Stimulated activated naive CD8-positive, alpha-beta T cell treated with anti-CD3 and anti-CD28 coated beads, Interleukin-15, Interleukin-2, amounts not matched to agents 100 ng/mL and 50 ng/mL, for 24 hours (primary cell): ENCODE measurements around the gene SKIDA1.
"Not testable (repeated sequence)": the region's sequence is repeated elsewhere in the genome, so short reads cannot be mapped to it uniquely, and the experiment has no call there.

Experiments used
- H3K27ac Mint-ChIP-seq: one replicate; pipeline ENCODE4 v1.8.0; 2021; ENCODE audit warnings: mild to moderate bottlenecking, mixed read lengths
- H3K27me3 Mint-ChIP-seq: one replicate; pipeline ENCODE4 v1.8.0; 2021; ENCODE audit warnings: mixed read lengths
- H3K36me3 Mint-ChIP-seq: one replicate; pipeline ENCODE4 v1.8.0; 2021; ENCODE audit warnings: low read depth, mixed read lengths
- H3K4me1 Mint-ChIP-seq: one replicate; pipeline ENCODE4 v1.8.0; 2021; ENCODE audit warnings: low read depth, mixed read lengths
- H3K4me3 Mint-ChIP-seq: one replicate; pipeline ENCODE4 v1.8.0; 2021; ENCODE audit warnings: mild to moderate bottlenecking, mixed read lengths
- H3K9me3 Mint-ChIP-seq: one replicate; pipeline ENCODE4 v1.8.0; 2021; ENCODE audit warnings: mixed read lengths

Gene SKIDA1

DNA sequence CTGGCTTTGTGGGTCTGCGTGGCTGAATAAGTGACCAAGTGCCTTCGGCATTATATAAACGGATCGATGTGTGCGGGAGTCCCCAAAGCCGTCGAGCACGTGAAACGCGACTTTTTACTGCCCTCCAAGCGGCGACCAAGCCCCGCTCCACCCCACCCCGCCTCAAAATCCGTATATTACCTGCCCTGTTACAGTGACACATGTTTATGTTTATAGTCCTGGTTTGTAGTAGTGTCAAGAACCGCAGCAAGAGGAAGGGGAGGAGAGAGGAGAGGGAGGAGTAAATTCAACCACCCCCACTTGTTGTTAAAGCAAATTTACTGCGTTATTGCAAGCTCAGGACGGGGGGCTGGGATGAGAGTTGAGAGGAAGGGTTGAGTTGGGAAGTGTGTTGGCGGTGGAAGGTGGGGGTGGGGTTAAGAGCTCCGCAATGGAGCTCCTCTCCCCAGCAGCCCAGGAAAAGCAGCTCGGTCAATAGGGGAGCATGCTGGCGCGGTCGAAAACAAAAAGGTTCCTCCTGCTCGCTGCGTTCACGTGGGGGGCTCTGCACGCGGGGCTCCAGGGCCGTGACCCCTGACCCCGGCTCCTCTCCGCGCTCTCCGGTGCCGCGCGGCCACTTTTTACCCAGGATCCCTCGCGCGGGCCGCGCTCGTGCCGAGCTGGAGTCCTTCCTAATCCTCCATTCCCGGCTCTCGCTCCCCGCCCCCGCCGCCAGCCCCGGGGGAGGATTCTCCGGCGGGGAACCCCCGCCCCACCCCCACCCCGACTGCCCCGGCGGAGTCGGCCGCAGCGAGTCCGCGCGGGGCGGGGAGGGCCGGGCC, at the start of gene SKIDA1:
SKIDA1 (minus strand) TSS at position 316 of the 821 bp plus-strand sequence. CDS start 7,860 bp downstream, outside the sequence.
- peaks cover 37% of the 10 kb centered on the region for H3K4me1 Mint-ChIP-seq
- H3K27ac Mint-ChIP-seq: peak within 1 kb of the TSS; percentile 93
- H3K4me3 Mint-ChIP-seq: peak within 1 kb of the TSS; percentile 89
- H3K9me3 Mint-ChIP-seq: no peaks in the 10 kb centered on the region
- no peaks in the 10 kb centered on the region for H3K36me3 Mint-ChIP-seq
- H3K27me3 Mint-ChIP-seq: peaks cover 67% of the 10 kb centered on the region

DNA sequence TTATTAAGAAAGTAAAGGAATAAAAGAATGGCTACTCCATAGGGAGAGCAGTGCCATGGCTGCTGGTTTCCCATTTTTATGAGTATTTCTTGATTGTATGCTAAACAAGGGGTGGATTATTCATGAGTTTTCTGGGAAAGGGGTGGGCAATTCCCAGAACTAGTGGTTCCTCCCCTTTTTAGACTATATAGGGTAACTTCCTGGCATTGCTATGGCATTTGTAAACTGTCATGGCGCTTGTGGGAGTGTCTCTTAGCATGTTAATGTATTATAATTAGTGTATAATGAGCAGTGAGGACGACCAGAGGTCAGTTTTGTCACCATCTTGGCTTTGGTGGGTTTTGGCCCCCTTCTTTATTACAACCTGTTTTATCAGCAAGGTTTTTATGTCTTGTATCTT, 49.0 kb upstream of the SKIDA1 start:
- H3K36me3 Mint-ChIP-seq: peaks cover 58% of the 10 kb centered on the region
- peaks cover 47% of the 10 kb centered on the region for H3K4me1 Mint-ChIP-seq
- not testable (repeated sequence) for H3K27ac Mint-ChIP-seq, H3K9me3 Mint-ChIP-seq, H3K27me3 Mint-ChIP-seq, H3K4me3 Mint-ChIP-seq

DNA sequence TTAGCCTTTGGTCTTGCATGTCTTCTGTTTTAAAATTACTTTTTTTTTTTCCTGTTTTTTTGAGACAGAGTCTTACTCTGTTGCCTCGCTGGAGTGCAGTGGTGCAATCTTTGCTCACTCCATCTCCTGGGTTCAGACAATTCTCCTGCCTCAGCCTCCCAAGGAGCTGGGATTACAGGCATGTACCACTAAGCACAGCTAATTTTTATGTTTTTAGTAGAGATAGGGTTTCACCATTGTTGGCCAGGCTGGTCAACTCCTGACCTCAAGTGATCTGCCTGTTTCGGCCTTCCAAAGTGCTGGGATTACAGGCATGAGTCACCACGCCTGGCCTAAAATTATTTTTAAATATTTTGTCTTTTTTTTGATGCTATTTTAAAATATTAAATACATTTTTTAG, 47.1 kb upstream of the SKIDA1 start:
- Mint-ChIP-seq H3K36me3 (peaks cover 45% of the 10 kb centered on the region), H3K4me1 (peaks cover 35% of the 10 kb centered on the region), H3K4me3 (no peak overlapping the region), H3K27me3 (no peaks in the 10 kb centered on the region), H3K27ac (no peak overlapping the region), H3K9me3 (peaks cover 3% of the 10 kb centered on the region)

DNA sequence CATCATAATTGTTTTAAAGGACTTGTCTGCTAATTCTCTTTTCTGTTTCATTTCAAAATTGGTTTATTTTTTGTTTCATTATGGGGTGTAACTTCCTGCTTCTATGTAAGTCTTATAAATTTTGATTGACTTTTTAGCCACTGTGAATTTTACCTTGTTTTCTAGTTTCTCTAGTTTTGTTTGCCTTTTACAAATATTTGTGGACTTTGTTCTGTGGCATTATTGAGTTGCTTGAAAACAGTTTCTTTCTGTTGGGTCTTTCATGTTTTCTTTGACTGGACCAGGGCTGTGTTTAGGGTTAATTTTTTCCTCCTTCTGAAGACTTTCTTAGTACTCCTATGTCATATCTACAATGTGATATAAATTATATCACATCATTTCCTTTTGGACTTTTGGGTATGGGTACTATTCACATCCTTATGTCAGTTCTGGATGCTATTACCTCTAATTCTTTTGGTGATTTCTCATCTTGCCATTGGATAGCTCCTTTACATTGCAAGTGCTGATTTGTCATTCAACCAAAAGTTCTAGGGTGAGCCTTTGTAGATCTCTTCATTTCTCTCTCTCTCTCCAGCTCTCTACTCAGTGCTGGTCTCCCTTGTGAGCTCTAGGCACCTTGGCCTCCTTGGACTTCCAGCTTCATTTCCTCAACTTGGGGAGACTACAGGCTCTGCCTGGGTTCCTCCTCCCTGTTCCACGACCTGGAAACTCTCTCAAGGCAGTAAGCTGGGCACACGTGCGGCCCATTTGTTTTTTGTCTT, 45.5 kb upstream of the SKIDA1 start:
- peak overlapping the region; percentile 23 for H3K27ac Mint-ChIP-seq

DNA sequence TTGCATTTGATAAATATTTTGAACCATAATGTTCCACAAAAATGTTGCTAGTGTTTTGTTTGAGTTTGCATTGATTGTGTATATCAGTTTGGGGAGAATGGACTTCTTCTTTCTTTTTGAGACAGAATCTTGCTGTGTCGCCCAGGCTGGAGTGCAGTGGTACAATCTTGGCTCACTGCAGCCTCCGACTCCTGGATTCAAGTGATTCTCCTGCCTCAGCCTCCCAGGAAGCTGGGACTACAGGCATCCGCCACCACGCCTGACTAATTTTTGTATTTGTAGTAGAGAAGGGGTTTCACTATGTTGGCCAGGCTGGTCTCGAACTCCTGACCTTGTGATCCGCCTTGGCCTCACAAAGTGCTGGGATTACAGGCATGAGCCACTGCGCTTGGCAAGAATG, 33.5 kb upstream of the SKIDA1 start:
- H3K27ac Mint-ChIP-seq, H3K9me3 Mint-ChIP-seq, H3K27me3 Mint-ChIP-seq, H3K4me3 Mint-ChIP-seq, H3K4me1 Mint-ChIP-seq: not testable (repeated sequence)
- peaks cover 64% of the 10 kb centered on the region for H3K36me3 Mint-ChIP-seq

More for the DNA sequence above, 45.5 kb upstream of the SKIDA1 start:
- H3K4me1 Mint-ChIP-seq: peaks cover 38% of the 10 kb centered on the region
- H3K36me3 Mint-ChIP-seq: peaks cover 46% of the 10 kb centered on the region
- H3K9me3 Mint-ChIP-seq: no peaks in the 10 kb centered on the region
- no peak overlapping the region for H3K4me3 Mint-ChIP-seq
- no peaks in the 10 kb centered on the region for H3K27me3 Mint-ChIP-seq

DNA sequence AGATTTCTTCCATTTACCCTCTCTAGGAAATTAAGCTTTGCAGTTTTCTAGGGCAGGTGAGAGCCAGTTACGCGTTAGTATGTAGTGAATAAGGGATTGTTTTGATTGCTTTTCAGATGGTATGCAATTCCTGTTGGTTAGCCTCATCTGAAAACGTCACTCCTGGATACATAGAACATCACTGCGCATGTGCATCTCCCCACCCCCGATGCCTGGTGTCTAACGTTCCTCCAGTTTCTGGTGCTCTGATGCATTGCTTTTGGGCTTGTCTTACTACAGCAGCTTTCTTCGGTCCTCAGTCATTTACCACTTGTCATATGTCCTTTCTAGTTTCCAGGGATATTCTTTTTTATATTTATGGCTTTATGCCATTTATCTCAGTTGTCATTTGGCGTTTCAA, 31.0 kb upstream of the SKIDA1 start:
- Mint-ChIP-seq H3K4me3 (no peak overlapping the region), H3K36me3 (peaks cover 70% of the 10 kb centered on the region), H3K27ac (peak overlapping the region; percentile 3), H3K9me3 (no peaks in the 10 kb centered on the region), H3K4me1 (peaks cover 3% of the 10 kb centered on the region), H3K27me3 (no peaks in the 10 kb centered on the region)

DNA sequence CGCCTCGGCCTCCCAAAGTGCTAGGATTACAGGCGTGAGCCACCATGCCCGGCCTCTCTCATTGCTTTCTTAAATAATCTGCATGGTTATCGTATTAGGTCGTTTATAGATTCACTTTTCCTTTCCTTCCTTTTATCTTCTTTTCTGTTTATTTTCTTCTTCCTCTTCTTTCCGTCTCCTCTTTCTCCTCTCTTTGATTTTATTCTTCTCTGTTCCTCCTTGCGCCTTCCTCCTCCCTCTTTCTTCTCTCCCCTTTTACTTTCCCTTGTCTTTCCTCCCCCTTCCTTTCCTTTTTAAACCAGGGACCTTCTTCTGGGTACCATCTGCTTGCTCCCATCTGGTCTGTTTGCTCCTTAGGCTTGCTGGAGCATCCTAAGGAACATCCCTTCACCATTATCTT, 27.2 kb upstream of the SKIDA1 start:
- H3K27me3 Mint-ChIP-seq: no peaks in the 10 kb centered on the region
- no peak overlapping the region for H3K4me3 Mint-ChIP-seq
- H3K4me1 Mint-ChIP-seq: no peaks in the 10 kb centered on the region
- H3K9me3 Mint-ChIP-seq: no peaks in the 10 kb centered on the region
- no peak overlapping the region for H3K27ac Mint-ChIP-seq
- peaks cover 68% of the 10 kb centered on the region for H3K36me3 Mint-ChIP-seq

DNA sequence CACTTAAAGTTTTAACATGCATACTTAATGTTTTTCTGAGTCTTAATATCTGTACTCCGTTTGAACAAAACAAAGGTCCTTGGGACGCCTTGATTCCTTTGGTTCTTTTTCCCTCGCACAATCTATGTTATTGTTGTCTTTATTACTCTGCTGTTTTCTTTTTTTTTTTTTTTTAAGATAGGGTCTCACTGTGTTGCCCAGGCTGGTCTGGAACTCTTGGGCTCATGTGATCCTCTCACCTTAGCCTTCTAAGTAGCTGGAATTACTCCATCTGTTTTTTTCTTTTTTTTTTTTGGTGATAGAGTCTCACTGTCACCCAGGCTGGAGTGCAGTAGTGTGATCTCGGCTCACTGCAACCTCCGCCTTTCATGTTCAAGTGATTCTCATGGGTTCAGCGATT, 21.8 kb upstream of the SKIDA1 start:
- Mint-ChIP-seq H3K4me1 (no peaks in the 10 kb centered on the region), H3K9me3 (no peaks in the 10 kb centered on the region), H3K27me3 (no peaks in the 10 kb centered on the region), H3K27ac (no peak overlapping the region), H3K36me3 (peaks cover 68% of the 10 kb centered on the region), H3K4me3 (no peak overlapping the region)

DNA sequence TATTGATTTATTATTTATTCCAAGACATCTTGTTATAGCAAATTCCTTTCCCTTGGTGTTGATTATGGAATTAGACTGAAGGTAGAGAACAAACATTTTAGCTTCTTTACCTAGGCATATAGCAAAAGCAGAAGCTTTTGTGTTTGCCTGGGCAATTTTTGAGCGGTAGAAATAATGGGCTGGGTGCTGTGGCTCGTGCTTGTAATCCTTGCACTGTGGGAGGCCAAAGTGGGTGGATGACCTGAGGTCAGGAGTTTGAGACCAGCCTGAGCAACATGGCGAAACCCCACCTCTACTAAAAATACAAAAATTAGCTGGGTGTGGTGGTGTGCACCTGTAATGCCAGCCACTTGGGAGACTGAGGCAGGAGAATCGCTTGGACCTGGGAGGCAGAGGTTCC, 15.2 kb upstream of the SKIDA1 start:
- H3K9me3 Mint-ChIP-seq, H3K27ac Mint-ChIP-seq, H3K27me3 Mint-ChIP-seq, H3K4me1 Mint-ChIP-seq, H3K4me3 Mint-ChIP-seq: not testable (repeated sequence)
- peaks cover 65% of the 10 kb centered on the region for H3K36me3 Mint-ChIP-seq

DNA sequence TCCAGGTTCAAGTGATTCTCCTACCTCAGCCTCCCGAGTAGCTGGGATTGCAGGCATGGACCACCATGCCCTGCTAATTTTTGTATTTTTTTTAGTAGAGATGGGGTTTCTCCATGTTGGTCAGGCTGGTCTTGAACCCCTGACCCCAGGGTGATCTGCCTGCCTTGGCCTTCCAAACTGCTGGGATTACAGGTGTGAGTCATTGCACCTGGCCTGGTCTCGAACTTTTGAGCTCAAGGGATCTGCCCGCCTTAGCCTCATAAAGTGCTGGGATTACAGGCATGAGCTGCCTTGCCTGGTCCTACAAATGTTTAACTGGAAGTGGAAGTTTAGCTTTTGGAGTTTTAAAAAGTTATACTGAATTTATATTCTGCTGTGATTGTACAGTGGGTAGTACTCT, 11.4 kb upstream of the SKIDA1 start:
- H3K27me3 Mint-ChIP-seq: no peaks in the 10 kb centered on the region
- H3K27ac Mint-ChIP-seq: no peak overlapping the region
- H3K36me3 Mint-ChIP-seq: peaks cover 30% of the 10 kb centered on the region
- H3K4me1 Mint-ChIP-seq: peaks cover 17% of the 10 kb centered on the region
- H3K9me3 Mint-ChIP-seq: no peaks in the 10 kb centered on the region
- H3K4me3 Mint-ChIP-seq: no peak overlapping the region

DNA sequence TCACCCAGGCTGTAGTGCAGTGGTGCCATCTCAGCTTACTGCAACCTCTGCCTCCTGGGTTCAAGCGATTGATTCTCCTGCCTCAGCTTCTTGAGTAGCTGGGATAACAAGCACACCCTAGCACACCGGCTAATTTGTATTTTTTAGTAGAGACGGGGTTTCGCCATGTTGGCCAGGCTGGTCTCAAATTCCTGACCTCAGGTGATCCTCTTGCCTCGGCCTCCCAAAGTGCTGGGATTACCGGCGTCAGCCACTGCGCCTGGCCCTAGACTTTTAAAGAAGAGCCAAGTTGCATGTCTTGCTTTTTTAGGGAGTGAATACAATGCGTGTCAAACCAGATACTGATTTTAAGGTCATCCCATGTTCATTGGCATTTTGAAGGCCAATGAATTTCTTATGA, 10.5 kb upstream of the SKIDA1 start:
- H3K36me3 Mint-ChIP-seq: peaks cover 21% of the 10 kb centered on the region
- not testable (repeated sequence) for H3K27me3 Mint-ChIP-seq, H3K9me3 Mint-ChIP-seq, H3K27ac Mint-ChIP-seq
- H3K4me1 Mint-ChIP-seq: peaks cover 17% of the 10 kb centered on the region
- peak overlapping the region; percentile 76 for H3K4me3 Mint-ChIP-seq

DNA sequence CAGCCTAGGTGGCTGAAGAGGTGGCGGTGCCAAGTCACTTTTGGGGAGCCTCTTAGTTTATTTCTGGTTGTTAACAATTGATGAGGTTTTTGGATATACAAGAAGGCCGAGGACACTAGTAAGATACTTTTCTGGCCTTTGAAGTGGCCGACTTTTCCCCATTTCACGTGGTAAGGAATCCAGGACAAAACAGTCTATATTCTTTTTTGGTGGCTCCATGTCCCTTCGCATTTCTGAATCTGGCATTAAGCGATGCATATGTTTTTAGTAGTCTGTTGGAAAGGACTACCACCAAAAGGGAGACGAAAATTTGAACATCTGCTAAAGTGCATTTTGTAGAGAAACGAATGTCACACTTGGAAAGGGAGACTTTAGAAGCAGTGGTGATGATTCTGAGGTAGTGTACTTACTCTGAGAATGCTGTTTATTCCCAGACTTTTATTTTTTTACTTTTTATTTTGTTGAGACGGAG, 10.0 kb upstream of the SKIDA1 start:
- Mint-ChIP-seq H3K4me1 (peaks cover 17% of the 10 kb centered on the region), H3K4me3 (peak overlapping the region; percentile 76), H3K36me3 (peaks cover 18% of the 10 kb centered on the region), H3K27ac (peak overlapping the region; percentile 28), H3K9me3 (no peaks in the 10 kb centered on the region), H3K27me3 (no peaks in the 10 kb centered on the region)

DNA sequence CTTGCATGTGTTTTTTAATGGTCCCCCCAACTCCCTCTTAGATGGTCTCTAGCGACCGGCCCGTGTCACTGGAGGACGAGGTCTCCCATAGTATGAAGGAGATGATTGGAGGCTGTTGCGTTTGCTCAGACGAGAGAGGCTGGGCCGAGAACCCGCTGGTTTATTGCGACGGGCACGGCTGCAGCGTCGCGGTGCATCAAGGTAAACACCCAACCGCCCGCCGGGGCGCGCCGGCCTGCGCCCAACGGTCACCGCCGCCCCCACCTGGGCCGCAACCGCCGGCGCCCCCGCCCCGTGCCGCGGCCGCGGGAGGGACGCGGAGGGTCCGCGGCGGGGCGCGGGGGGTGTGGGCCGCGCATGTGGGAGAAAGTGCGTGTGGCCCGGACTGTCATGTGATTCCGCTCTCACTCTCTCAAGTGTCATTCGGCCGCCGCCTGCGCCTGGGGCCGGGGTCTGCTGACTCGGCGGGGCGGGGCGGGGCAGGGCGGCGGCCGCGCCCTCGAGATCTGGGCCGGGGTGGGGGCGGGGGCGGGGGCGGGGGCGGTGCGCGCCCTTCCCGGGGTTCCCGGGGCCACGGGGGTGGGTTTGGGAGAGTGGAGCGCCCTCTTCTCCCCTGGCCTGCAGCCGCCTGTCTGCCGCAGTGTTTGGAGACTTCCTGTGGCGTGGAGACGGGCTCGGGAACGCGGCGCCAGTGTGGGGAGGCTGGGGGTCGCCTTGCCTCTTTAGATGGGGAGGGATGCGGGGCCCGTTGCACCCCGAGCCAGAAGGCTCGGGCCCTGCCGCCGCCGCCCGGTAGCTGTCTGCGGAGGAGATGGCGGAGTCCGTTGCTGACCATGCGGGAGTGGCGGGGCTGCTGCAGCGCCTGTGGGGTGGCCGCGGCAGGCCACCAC, 9.4 kb upstream of the SKIDA1 start:
- no peaks in the 10 kb centered on the region for H3K27me3 Mint-ChIP-seq
- H3K9me3 Mint-ChIP-seq: no peaks in the 10 kb centered on the region
- peak overlapping the region; percentile 84 for H3K4me3 Mint-ChIP-seq
- H3K4me1 Mint-ChIP-seq: peaks cover 17% of the 10 kb centered on the region
- H3K27ac Mint-ChIP-seq: peak overlapping the region; percentile 77
- H3K36me3 Mint-ChIP-seq: peaks cover 12% of the 10 kb centered on the region

DNA sequence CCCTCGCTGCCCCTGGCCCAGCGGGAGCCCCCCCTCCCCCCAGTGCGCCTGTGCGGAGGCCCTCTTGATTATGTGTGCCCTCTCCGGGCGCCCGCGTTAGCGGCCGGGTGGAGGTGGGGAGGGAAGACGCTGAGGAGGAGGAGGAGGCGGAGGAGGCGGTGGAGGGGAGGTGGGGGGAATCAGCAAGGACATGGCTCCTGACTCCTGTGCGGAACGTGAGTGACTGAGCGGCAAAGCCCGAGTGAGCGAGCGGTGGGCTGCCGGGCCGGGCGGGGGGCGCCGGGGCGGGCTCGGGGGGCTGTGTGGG, 8.8 kb upstream of the SKIDA1 start:
- Mint-ChIP-seq H3K27ac (peak overlapping the region; percentile 77), H3K36me3 (peaks cover 12% of the 10 kb centered on the region), H3K27me3 (peaks cover 4% of the 10 kb centered on the region), H3K9me3 (no peaks in the 10 kb centered on the region), H3K4me1 (peaks cover 21% of the 10 kb centered on the region), H3K4me3 (peak overlapping the region; percentile 84)
